ENCODE data around the gene ADGRL2.

Gene ADGRL2

GRCh38 chr1:81921344-81921743 is 120.6 kb downstream of the ADGRL2 start:
- no peak for DNase-seq

GRCh38 chr1:81921851-81922462 is 121.2 kb downstream of the ADGRL2 start:
- DNase-seq = no peak

DNA sequence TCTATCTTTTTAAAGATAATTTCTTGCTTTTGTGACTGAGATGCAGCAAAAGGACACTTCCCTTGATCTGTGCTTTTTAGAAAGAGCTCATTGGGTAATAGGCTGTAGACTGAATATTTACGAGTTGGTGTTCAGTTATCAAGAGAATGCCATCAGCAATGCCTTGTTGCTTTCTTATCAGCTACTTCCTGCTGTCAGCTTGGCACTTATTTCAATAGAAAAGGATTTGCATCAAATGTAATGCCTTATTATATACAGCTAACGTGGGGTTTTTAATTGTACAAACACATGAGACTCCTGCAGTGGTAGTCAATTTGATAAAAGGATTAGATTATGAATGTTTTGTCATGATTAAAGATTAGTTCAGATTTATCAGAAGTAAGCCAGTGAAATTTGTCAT is 122.2 kb downstream of the ADGRL2 start:
- DNase-seq = no peak

GRCh38 chr1:81929106-81929505 is 128.4 kb downstream of the ADGRL2 start:
- no peak for DNase-seq

DNA sequence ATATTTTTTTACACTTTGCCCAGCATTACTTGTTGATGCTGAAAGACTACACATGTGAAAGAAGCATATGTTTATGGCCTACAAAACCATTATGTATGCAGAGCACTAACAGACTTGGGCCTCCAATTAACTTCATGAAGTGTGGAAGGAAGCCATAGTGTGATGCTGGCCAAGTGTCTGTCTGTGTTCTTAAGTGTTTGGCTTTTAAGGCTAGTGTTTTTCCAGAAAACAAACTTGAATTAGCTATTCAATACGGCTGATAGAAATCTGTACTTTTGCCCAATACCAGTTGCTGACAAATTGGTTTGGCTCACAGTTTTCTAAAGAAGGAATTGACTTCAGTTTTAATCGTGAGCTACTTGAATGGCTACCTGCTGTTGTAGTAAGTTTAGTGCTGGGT is 136.1 kb downstream of the ADGRL2 start:
- DNase-seq = no peak

DNA sequence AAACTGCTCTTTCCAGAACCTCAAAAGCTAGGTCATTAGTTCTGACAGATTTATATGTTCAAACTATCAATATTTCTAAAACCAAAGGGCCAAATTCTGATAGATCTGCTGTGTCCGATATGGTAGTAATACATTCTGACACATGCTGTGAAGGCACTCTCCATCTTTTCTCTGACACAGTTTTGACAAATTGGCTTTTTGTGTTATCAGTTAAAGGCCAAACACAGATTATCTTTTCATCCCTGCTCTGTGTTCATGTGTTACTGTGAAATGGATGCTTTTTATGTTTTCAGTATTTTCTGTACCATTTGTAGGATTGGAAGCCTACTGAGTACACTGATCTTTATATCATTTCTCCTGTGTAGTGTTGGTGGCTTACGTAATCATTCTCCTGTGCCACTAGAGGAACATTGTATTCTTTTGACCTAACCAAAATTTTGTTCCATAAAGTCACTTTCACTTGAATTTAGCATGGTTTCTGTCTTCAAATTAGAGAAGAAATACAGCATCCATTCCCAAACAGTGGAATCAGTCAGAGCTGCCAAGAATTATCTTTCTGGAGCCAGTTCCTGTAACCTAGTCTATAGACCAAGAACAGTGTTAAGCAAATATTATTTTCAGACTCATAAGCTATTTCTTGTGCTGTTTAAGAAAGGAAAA is 137.2 kb downstream of the ADGRL2 start:
- no peak for DNase-seq

- no peak for DNase-seq
These were observed 147.8 kb downstream of the ADGRL2 start for GRCh38 chr1:81948495-81948894.

- DNase-seq = no peak
These were observed 148.7 kb downstream of the ADGRL2 start for GRCh38 chr1:81949421-81949820.

DNA sequence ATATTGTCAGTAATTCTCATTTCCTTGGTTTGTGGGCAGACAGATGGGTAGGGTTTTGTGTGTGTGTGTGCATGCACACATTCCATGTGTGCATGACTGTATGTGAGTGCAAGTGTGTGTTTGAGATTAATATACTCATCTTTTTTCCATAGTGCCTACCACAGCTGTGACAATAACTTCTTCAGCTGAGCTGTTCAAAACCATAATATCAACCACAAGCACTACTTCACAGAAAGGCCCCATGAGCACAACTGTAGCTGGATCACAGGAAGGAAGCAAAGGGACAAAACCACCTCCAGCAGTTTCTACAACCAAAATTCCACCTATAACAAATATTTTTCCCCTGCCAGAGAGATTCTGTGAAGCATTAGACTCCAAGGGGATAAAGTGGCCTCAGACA is 149.3 kb downstream of the ADGRL2 start:
- no peak for DNase-seq

DNA sequence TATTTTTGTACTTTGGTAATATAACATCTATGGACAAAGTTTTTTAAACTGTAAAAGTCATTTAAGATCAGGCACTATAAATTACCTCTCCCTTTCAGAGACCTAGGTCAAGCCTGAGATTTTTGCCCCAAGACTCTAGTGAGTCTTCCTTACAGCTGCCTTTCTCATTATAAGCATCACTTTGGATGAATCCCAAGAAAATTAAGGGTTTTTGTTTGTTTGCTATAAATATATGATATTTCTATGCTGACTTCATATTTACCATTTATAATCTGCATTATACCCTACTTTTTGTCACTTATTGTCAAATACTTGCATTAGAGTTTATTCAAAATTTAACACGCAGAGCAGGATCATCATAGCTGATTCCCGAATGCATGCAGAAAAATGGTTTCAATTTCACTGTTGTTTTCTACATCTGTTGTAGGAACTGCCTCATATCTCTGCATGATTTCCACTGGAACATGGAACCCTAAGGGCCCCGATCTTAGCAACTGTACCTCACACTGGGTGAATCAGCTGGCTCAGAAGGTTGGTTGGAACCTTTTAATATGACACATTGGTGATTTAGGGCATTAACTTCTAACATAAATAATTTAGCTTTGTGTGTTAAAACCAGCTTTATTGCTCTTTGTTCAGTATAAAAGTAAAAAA is 150.0 kb downstream of the ADGRL2 start:
- DNase-seq = no peak

DNA sequence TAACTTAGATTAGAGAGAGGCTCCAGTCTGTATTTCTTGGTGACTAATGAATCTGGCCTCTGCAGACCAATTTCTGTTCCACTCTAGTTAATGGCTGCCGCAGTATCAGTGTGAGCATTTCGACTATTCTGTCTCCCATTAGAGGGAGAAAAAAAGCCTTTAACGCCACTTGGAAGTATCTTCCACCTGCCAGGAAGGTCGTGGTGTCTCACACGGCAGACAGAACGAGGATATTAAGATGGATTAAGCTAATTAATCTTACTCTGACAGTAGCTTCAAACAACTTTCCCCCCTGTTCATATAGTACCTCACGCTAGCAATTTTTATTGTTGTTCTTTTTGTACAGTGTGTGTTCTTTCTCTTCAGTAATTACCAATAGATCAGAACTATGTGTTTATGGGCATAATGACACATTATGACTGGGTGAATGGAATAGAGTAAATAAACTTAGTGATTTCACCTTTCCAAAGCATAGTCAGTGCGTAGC is 153.8 kb downstream of the ADGRL2 start:
- DNase-seq = no peak

DNA sequence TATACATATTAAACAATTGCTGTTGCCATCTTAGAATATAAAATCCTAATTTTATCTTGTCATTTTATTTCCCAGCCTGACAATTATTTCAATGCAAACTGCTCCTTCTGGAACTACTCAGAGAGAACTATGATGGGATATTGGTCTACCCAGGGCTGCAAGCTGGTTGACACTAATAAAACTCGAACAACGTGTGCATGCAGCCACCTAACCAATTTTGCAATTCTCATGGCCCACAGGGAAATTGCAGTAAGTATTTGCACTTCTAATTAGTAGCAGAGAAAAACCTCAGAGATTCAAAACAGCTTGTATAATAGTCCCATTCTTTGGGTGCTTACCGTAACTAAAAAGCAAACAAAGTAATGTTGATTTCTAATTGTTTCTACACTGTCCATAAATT is 167.2 kb downstream of the ADGRL2 start:
- no peak for DNase-seq

- no peak for DNase-seq
These were observed 169.7 kb downstream of the ADGRL2 start for GRCh38 chr1:81970416-81970815.

DNA sequence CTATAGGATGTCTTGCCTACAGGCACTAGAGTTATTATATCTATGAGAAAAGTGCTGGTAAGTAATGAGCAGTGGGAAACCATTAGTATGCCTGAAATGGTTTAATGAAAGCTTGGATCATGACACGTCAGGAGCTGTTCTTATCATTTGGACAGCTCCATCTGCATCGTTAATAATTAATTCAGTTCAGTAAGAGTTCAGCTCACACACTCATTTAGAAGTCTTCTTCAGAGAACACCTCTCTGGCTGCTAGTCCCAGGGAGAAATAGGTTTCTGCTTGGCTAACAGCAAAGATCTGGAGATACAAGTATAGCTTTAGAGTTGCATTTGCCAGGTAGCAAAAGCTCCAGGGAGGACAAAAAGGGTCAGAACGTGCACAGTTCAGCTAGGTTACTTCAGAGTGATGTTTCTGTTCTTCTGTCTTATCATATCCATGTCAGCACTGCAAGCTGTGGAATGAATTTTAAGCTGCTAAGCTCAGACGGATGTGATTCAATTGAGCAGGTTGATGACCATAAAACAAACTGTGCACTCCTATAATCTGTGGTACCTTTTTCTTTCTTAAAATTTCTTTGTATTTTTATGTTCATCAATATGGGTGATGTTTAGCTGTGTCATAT is 173.6 kb downstream of the ADGRL2 start:
- no peak for DNase-seq

- no peak for DNase-seq
These were observed 174.3 kb downstream of the ADGRL2 start for GRCh38 chr1:81974883-81975555.

GRCh38 chr1:81976539-81976938 is 175.8 kb downstream of the ADGRL2 start:
- DNase-seq = no peak

- DNase-seq = no peak
These were observed 178.2 kb downstream of the ADGRL2 start for GRCh38 chr1:81978945-81979344.

- DNase-seq = no peak
These were observed 181.8 kb downstream of the ADGRL2 start for GRCh38 chr1:81982523-81982922.

- no peak for DNase-seq
These were observed 188.8 kb downstream of the ADGRL2 start for GRCh38 chr1:81989524-81989923.

DNA sequence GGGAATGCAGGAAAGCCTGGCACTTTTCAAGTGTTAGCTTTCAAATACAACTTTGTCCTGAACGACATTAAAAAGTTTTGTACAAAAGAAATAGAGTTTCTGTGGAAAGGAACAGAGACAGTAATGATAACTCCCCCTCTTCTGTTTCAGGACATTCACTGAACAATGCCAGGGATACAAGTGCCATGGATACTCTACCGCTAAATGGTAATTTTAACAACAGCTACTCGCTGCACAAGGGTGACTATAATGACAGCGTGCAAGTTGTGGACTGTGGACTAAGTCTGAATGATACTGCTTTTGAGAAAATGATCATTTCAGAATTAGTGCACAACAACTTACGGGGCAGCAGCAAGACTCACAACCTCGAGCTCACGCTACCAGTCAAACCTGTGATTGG is 189.5 kb downstream of the ADGRL2 start:
- DNase-seq = no peak

DNA sequence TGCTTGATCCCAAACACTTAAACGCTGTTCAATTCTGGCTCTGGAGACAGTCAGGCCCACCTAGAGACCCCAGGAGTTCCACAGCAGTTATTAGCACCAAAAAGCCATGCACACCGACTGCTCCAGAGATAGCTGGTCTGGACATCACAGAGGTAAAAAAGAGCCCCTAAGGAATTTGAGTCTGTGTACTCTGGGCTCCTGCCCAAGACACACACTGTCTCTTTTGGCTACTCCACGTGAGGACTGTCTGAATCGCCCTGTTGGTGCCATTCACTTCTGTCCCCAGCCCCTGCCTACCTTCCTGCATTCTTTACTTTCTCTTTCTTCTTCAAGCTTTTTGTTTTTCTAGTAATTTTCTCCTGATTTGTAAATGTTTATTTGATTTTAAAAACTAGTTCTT is 197.4 kb downstream of the ADGRL2 start:
- no peak for DNase-seq

DNA sequence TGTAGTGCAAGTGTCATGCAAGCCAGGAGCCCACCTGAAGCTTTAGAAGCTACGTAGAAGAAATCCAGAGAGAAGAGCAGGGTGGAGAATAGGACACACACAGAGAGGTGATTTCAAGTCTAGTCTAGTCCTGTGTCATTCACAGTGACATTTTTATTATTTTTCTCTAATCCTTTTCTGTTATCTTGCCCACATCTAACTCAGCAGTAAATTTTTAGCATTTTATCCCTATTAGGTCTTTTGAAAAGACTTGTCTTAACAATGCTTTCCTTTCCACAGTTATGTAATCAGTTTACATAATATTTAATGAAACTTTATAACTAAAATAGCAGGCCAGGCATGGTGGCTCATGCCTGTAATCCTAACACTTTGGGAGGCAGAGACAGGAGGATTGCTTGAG is 198.6 kb downstream of the ADGRL2 start:
- DNase-seq = no peak

GRCh38 chr1:82000221-82000620 is 199.5 kb downstream of the ADGRL2 start:
- DNase-seq = no peak

All from hematopoietic multipotent progenitor cell treated with erythropoietin and hydrocortisone succinate and interleukin-3 and kit ligand, for 8 days (in vitro differentiated cells).